ENCODE results near the gene NME8.

The NME8 gene

DNA sequence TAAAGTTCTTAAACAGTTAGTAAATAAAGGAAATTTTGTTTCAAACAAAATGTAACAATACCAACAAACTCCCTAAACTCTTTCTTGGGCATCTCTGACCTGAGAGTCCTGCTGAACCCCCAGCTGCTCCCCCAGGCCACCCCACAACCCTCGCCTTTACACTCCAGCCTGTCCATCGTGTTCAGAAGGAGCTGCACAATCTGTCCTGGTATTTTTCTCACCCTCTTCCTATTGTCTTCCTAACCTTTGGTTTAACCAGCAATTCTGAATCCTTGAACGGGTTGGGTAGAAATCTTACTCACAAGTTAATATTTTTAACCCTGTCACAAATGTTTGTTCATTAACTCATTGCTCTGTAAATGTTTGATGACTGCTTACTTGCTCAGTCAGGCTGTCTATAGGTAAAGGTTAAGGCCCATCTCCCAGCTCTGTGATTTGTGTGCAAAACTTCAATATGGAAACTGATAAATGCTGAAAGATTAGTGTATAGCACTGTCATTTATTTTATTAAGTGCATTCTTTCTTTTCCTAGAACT is 51.4 kb downstream of the NME8 start:
- no peak overlapping the region for H4K12ac ChIP-seq (ENCODE audit: low read depth, low read length)
- no peak overlapping the region for H3K14ac ChIP-seq (ENCODE audit: low read length)
- no peak overlapping the region for H3K4ac ChIP-seq (ENCODE audit: low read depth, low read length)
- H3K23ac ChIP-seq (ENCODE audit: low read length), result no peak overlapping the region
- no peak for DNase-seq
- no peak overlapping the region for H3K18ac ChIP-seq (ENCODE audit: low read length)
- H3K9me3 ChIP-seq (ENCODE audit: insufficient read depth, low read depth, low read length), result no peaks in the 10 kb centered on the region
- H3K27ac ChIP-seq (ENCODE audit: low read depth, low read length), result no peak overlapping the region
- no peak overlapping the region for H3K4me3 ChIP-seq (ENCODE audit: low read depth, low read length)
- H2BK5ac ChIP-seq (ENCODE audit: low read depth, low read length, poor library complexity), result no peak overlapping the region
- no peak overlapping the region for H3K4me2 ChIP-seq (ENCODE audit: low read length)
- H2AK5ac ChIP-seq (ENCODE audit: low read length), result no peak overlapping the region
- no peak overlapping the region for H4K91ac ChIP-seq (ENCODE audit: low read depth, low read length)
- no peak overlapping the region for H3K9ac ChIP-seq (ENCODE audit: low read length)
- H4K8ac ChIP-seq (ENCODE audit: low read depth, low read length), result no peak overlapping the region
- WGBS (ENCODE audit: extremely low coverage, insufficient coverage, insufficient read length), result no CpG with 5 or more reads among the region's 3 CpGs
- peaks cover 5 to 6% of the 10 kb centered on the region in 2 experiments for H3K4me1 ChIP-seq (ENCODE audit: control insufficient read depth in 1 of 2, insufficient read depth in 2 of 2, low read length in 2 of 2)
- H3K36me3 ChIP-seq (ENCODE audit: control insufficient read depth in 1 of 2, insufficient read depth in 2 of 2, low read length in 2 of 2), result no peaks in the 10 kb centered on the region
- H2BK12ac ChIP-seq (ENCODE audit: low read length), result no peak overlapping the region
- H3K27me3 ChIP-seq (ENCODE audit: insufficient read depth, low read length), result no peaks in the 10 kb centered on the region
- no peaks in the 10 kb centered on the region for H3K79me2 ChIP-seq (ENCODE audit: control insufficient read depth, insufficient read depth, low read length, poor library complexity)
- H2AFZ ChIP-seq (ENCODE audit: insufficient read depth, low read length, poor library complexity), result no peak overlapping the region
- no peaks in the 10 kb centered on the region for H3K79me1 ChIP-seq (ENCODE audit: low read length)
- H2BK120ac ChIP-seq (ENCODE audit: insufficient read depth, low read length, poor library complexity), result no peak overlapping the region

DNA sequence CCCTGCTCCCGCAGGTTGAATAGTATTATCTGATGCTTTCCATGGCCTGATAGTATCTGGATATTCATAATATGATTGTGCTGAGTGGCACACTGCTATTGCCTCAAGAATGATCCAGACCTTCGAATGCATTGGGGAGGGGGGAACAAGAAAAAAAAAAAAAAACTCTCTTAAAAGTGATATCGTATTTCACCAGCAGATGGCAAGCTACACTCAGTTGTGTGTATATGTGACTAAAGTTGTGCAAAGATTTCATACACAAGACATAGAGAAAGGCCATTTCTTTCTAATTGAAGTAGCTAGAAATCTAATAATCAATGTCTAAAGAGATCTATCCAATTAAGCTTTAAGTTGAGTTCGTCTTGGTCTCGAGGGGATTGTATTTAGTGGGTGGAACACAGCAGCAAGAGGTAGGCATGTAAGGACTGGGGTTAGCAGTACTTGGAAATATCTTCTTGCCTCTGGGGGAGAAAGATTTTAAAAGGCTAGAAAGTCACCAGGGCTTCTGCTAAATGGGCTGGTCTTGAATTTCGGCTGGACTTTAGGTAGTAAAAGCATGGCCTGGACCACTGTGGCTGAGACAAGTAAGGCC is 52.9 kb downstream of the NME8 start:
- no peak overlapping the region for H3K4me2 ChIP-seq (ENCODE audit: low read length)
- H2AK5ac ChIP-seq (ENCODE audit: low read length), result no peak overlapping the region
- no peak overlapping the region for H4K91ac ChIP-seq (ENCODE audit: low read depth, low read length)
- no peaks in the 10 kb centered on the region for H3K36me3 ChIP-seq (ENCODE audit: control insufficient read depth in 1 of 2, insufficient read depth in 2 of 2, low read length in 2 of 2)
- peaks cover 5 to 6% of the 10 kb centered on the region in 2 experiments for H3K4me1 ChIP-seq (ENCODE audit: control insufficient read depth in 1 of 2, insufficient read depth in 2 of 2, low read length in 2 of 2)
- H3K14ac ChIP-seq (ENCODE audit: low read length), result no peak overlapping the region
- H4K12ac ChIP-seq (ENCODE audit: low read depth, low read length), result no peak overlapping the region
- H3K4ac ChIP-seq (ENCODE audit: low read depth, low read length), result no peak overlapping the region
- H3K9ac ChIP-seq (ENCODE audit: low read length), result no peak overlapping the region
- no peaks in the 10 kb centered on the region for H3K79me1 ChIP-seq (ENCODE audit: low read length)
- no peak overlapping the region for H3K4me3 ChIP-seq (ENCODE audit: low read depth, low read length)
- no peak overlapping the region for H4K8ac ChIP-seq (ENCODE audit: low read depth, low read length)
- no peaks in the 10 kb centered on the region for H3K9me3 ChIP-seq (ENCODE audit: insufficient read depth, low read depth, low read length)
- DNase-seq, result peak in 1 of 2 donors; percentile 52
- H2BK120ac ChIP-seq (ENCODE audit: insufficient read depth, low read length, poor library complexity), result no peak overlapping the region
- H3K79me2 ChIP-seq (ENCODE audit: control insufficient read depth, insufficient read depth, low read length, poor library complexity), result no peaks in the 10 kb centered on the region
- no peak overlapping the region for H3K23ac ChIP-seq (ENCODE audit: low read length)
- no peak overlapping the region for H3K27ac ChIP-seq (ENCODE audit: low read depth, low read length)
- no peak overlapping the region for H2BK5ac ChIP-seq (ENCODE audit: low read depth, low read length, poor library complexity)
- no CpG with 5 or more reads among the region's 6 CpGs for WGBS (ENCODE audit: extremely low coverage, insufficient coverage, insufficient read length)
- no peaks in the 10 kb centered on the region for H3K27me3 ChIP-seq (ENCODE audit: insufficient read depth, low read length)
- H3K18ac ChIP-seq (ENCODE audit: low read length), result no peak overlapping the region
- H2BK12ac ChIP-seq (ENCODE audit: low read length), result no peak overlapping the region
- H2AFZ ChIP-seq (ENCODE audit: insufficient read depth, low read length, poor library complexity), result no peak overlapping the region

DNA sequence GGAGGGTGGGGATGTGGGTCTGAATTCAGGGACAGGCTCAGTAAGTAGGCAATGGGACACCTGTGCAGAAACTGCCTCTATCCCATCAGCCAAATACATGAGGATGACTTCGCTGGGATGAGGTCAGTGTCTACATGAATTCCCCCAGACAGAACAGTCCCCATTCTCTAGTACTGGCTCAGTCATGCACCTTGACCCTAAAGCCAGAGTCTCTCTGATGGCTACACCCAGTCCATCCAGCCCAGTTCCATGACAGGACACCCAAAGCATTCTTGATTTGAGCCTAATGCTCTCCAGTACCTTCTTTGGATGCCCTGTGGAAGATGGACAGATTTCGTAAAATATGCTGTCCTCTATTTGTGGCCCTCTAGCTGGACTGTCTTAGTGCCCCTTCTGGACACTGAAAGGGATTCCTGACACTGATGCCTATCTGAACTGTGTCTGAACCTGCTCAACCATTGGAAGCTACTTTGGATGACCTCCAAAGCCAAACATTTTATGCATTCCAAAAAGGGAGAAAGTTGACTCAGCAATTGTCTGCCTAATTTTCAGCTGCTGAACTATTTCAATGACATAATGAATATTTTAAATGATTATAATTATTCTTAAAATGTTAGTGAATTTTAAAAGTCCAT is 53.6 kb downstream of the NME8 start:
- Histone ChIP-seq H4K8ac (ENCODE audit: low read depth, low read length) (no peak overlapping the region), H2AK5ac (ENCODE audit: low read length) (no peak overlapping the region), H3K27ac (ENCODE audit: low read depth, low read length) (no peak overlapping the region), H3K18ac (ENCODE audit: low read length) (no peak overlapping the region), H3K4me1 (ENCODE audit: control insufficient read depth in 1 of 2, insufficient read depth in 2 of 2, low read length in 2 of 2) (peaks cover 5 to 6% of the 10 kb centered on the region in 2 experiments), H4K12ac (ENCODE audit: low read depth, low read length) (no peak overlapping the region), H2BK120ac (ENCODE audit: insufficient read depth, low read length, poor library complexity) (no peak overlapping the region), H3K23ac (ENCODE audit: low read length) (no peak overlapping the region), H3K9ac (ENCODE audit: low read length) (no peak overlapping the region), H2AFZ (ENCODE audit: insufficient read depth, low read length, poor library complexity) (no peak overlapping the region), H3K4me2 (ENCODE audit: low read length) (no peak overlapping the region), H2BK5ac (ENCODE audit: low read depth, low read length, poor library complexity) (no peak overlapping the region), H3K27me3 (ENCODE audit: insufficient read depth, low read length) (no peaks in the 10 kb centered on the region), H3K36me3 (ENCODE audit: control insufficient read depth in 1 of 2, insufficient read depth in 2 of 2, low read length in 2 of 2) (no peaks in the 10 kb centered on the region), H3K4me3 (ENCODE audit: low read depth, low read length) (no peak overlapping the region), H3K4ac (ENCODE audit: low read depth, low read length) (no peak overlapping the region), H3K14ac (ENCODE audit: low read length) (no peak overlapping the region), H2BK12ac (ENCODE audit: low read length) (no peak overlapping the region), H3K79me1 (ENCODE audit: low read length) (no peaks in the 10 kb centered on the region), H4K91ac (ENCODE audit: low read depth, low read length) (no peak overlapping the region), H3K9me3 (ENCODE audit: insufficient read depth, low read depth, low read length) (no peaks in the 10 kb centered on the region), H3K79me2 (ENCODE audit: control insufficient read depth, insufficient read depth, low read length, poor library complexity) (no peaks in the 10 kb centered on the region)
- DNase-seq, result peak in 1 of 2 donors; percentile 57
- no CpG with 5 or more reads among the region's 2 CpGs for WGBS (ENCODE audit: extremely low coverage, insufficient coverage, insufficient read length)

DNA sequence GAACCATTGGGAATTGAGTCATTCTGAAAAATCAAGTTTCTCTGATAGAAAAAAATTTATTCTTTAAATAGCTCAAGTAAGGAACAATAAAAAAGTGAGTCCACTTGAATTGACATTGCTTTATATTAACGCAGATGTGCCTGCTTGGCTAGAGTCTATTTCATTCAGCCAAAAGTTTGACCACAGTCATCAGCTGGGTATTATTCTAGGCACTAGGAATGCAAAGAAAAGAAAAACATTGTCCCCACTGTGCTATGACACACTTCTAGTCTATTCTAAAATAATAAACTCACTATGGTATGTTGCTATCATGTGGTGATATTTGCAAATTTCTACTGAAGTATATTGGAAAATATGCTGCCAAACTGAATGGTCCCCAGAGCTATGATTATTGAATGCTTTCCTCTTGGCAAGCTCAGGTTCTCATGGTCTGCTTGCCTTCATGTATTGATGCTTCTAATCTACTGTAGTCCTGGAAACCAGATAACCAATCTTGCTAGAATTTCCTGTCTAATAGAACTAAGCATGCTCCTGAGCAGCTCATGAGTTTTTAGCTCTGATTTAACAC is 59.9 kb downstream of the NME8 start:
- Histone ChIP-seq H3K9me3 (ENCODE audit: insufficient read depth, low read depth, low read length) (no peaks in the 10 kb centered on the region), H2BK120ac (ENCODE audit: insufficient read depth, low read length, poor library complexity) (no peak overlapping the region), H3K27me3 (ENCODE audit: insufficient read depth, low read length) (no peaks in the 10 kb centered on the region), H2BK12ac (ENCODE audit: low read length) (no peak overlapping the region), H3K4ac (ENCODE audit: low read depth, low read length) (no peak overlapping the region), H3K4me3 (ENCODE audit: low read depth, low read length) (no peak overlapping the region), H2AK5ac (ENCODE audit: low read length) (no peak overlapping the region), H3K4me1 (ENCODE audit: control insufficient read depth in 1 of 2, insufficient read depth in 2 of 2, low read length in 2 of 2) (no peaks in the 10 kb centered on the region), H3K36me3 (ENCODE audit: control insufficient read depth in 1 of 2, insufficient read depth in 2 of 2, low read length in 2 of 2) (no peaks in the 10 kb centered on the region), H3K14ac (ENCODE audit: low read length) (no peak overlapping the region), H3K18ac (ENCODE audit: low read length) (no peak overlapping the region), H3K9ac (ENCODE audit: low read length) (no peak overlapping the region), H3K79me1 (ENCODE audit: low read length) (no peaks in the 10 kb centered on the region), H2AFZ (ENCODE audit: insufficient read depth, low read length, poor library complexity) (no peak overlapping the region), H3K27ac (ENCODE audit: low read depth, low read length) (no peak overlapping the region), H4K8ac (ENCODE audit: low read depth, low read length) (no peak overlapping the region), H3K23ac (ENCODE audit: low read length) (no peak overlapping the region), H3K79me2 (ENCODE audit: control insufficient read depth, insufficient read depth, low read length, poor library complexity) (no peaks in the 10 kb centered on the region), H3K4me2 (ENCODE audit: low read length) (no peak overlapping the region), H4K91ac (ENCODE audit: low read depth, low read length) (no peak overlapping the region), H4K12ac (ENCODE audit: low read depth, low read length) (no peak overlapping the region), H2BK5ac (ENCODE audit: low read depth, low read length, poor library complexity) (no peak overlapping the region)
- no CpG with 5 or more reads among the region's 1 CpG for WGBS (ENCODE audit: extremely low coverage, insufficient coverage, insufficient read length)
- DNase-seq, result no peak
